Activated T-cell treated with anti-CD3 and anti-CD28 coated beads, Interleukin-2, amount 50 U/mL, for 1 hour (primary cell): ENCODE data around the gene ADRA2B.

Source experiments
- DNase-seq: peaks from one replicate; pipeline ENCODE4 v3.0.0-alpha.2; 2020

ADRA2B gene

GRCh38 chr2:96136129-96136720 is 19.9 kb upstream of the ADRA2B start:
- no peak for DNase-seq

- DNase-seq: no peak
These were observed 19.2 kb upstream of the ADRA2B start for GRCh38 chr2:96135621-96136020.

- DNase-seq: no peak
These were observed 18.8 kb upstream of the ADRA2B start for GRCh38 chr2:96135171-96135570.

GRCh38 chr2:96134421-96134820 is 18.1 kb upstream of the ADRA2B start:
- DNase-seq: no peak

- no peak for DNase-seq
These were observed 15.7 kb upstream of the ADRA2B start for GRCh38 chr2:96131813-96132745.

- DNase-seq: no peak
These were observed 14.9 kb upstream of the ADRA2B start for GRCh38 chr2:96131152-96131812.

GRCh38 chr2:96130483-96130882 is 14.1 kb upstream of the ADRA2B start:
- no peak for DNase-seq

- no peak for DNase-seq
These were observed 13.3 kb upstream of the ADRA2B start for GRCh38 chr2:96129528-96130120.

GRCh38 chr2:96128456-96128855 is 12.1 kb upstream of the ADRA2B start:
- DNase-seq: no peak

GRCh38 chr2:96124406-96125265 is 8.3 kb upstream of the ADRA2B start:
- DNase-seq: no peak

GRCh38 chr2:96123936-96124335 is 7.6 kb upstream of the ADRA2B start:
- DNase-seq: no peak

- DNase-seq: no peak
These were observed 6.9 kb upstream of the ADRA2B start for GRCh38 chr2:96123290-96123689.

GRCh38 chr2:96122391-96122790 is 6.0 kb upstream of the ADRA2B start:
- DNase-seq: no peak

GRCh38 chr2:96121414-96121813 is 5.0 kb upstream of the ADRA2B start:
- DNase-seq: no peak

- DNase-seq: no peak
These were observed 4.6 kb upstream of the ADRA2B start for GRCh38 chr2:96120991-96121390.

- DNase-seq: peak; percentile 12
These were observed 3.8 kb upstream of the ADRA2B start for GRCh38 chr2:96120091-96120720.

- peak; percentile 16 for DNase-seq
These were observed 3.0 kb upstream of the ADRA2B start for GRCh38 chr2:96119389-96119751.

GRCh38 chr2:96118698-96119388 is 2.5 kb upstream of the ADRA2B start:
- peak; percentile 18 for DNase-seq

GRCh38 chr2:96117701-96118588 is 1.6 kb upstream of the ADRA2B start:
- DNase-seq: no peak

GRCh38 chr2:96116879-96117533 is 635 bp upstream of the ADRA2B start:
- DNase-seq: peak; percentile 79
